GM21381 (cell line): ENCODE data around the gene CALML4.
"Not testable (repeated sequence)": the region's sequence is repeated elsewhere in the genome, so short reads cannot be mapped to it uniquely, and the experiment has no call there.

ENCODE experiments used
- ATAC-seq: cut with Tn5 transposase; IDR thresholded peaks from one replicate; pipeline ENCODE4 v1.9.1; 2021; ENCODE audit warnings: mild to moderate bottlenecking, moderate library complexity; ENCODE audit not compliant: unreplicated experiment

The CALML4 gene

DNA sequence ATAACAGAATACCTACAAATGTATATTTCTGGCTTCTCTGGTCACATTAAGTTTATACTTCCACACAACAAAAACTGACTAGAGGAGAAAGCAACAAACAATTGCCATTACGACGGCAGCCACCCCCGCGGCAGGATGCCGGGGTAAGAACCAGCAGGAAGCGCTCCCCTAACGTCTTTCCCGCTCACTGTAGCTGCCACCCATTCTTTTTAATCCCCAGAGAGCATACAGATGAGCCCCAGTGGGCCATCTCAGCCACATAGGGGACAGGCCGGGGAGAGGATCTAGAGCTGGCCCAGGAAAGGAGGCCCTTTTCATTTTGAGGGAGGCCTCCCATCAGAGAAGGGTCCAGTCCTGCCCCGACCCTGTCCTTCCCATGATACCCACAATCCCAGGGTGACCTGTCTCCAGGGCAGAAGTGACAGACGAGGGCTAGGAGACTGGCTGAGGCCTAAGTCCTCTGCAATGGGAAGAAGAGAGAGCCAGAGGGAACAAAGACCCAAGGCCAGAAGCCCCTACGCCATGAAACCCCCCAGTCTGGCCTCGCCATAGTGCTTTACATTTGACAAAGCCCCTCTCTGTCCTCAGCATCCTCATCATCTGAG is 3.6 kb upstream of the CALML4 start:
- ATAC-seq: no peak

DNA sequence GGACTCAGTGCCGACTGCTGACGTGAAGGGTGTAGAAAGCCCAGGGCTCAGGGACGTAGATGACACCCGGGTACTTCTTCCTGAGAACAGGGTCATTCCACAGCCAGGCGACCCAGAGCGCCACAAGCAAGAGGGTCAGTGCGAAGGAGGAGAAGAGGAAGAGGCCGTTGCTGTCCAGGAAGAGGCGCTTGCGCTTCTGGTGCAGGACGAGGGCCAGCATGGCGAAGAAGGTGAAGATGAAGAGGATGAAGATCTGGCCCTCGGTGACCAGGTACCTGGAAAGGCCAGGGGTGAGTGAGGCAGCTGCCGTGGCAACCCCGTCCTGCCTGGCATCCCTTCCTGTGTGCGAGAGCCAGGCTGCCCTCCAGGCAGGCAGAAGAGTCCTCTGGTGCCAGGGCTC is 3.0 kb upstream of the CALML4 start:
- no peak for ATAC-seq

DNA sequence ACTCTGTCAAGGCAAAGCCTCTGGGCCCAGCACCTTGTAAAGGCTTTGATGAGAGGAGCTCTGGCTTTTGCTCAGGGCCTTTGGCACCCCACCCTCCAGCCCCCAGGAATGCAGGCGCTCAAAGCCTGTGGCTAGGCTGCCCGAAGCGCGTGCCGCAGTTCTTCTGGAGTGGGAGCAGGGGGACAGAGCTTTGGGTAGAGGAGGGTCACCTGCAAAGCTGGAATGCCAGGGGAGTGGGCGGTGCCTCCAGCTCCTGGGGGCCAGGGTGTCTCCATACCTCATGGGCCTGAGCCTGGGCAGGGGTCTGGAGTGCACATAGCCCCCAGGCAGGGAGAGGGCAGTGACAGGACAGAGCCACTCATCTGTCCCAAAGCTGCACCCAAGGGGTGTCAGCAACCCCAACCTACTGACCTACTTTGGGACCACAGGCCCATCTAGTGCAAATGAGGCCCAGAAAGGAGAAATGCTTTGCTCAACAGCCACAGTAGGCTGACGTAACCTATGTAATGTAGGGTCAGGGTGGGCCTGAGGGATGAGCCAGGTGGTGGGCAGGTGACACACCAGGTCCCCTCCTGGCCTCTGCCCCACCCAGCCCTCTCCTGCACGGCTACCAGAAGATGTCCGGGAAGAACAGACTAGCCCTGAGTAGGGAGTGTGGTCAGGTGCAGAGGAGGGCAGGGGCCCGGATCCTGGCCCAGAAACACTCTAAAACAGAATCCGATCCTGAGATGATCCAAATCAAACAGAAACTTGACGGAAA is 2.2 kb upstream of the CALML4 start:
- ATAC-seq: no peak

DNA sequence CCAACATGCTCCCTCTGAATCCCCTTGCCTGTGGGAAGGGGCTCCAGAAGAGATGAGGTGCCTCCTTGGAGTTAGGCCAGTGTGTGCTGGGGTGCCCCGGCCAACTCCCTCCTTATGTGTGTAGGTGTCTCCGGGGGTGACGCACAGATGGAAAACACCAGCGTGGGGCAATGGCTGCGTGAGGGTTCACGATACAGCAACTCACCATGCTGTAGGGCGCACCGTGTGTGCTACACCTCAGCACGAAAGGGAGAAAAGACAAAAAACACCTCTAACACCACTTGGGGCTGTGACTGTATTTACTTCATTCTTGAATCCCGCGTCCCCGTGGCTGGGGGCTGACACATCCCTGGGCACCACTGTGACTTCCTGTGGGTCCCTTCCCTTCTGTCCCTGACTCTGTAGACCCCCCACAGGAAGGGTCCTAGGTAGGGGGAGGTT is 1.6 kb upstream of the CALML4 start:
- ATAC-seq: no peak

DNA sequence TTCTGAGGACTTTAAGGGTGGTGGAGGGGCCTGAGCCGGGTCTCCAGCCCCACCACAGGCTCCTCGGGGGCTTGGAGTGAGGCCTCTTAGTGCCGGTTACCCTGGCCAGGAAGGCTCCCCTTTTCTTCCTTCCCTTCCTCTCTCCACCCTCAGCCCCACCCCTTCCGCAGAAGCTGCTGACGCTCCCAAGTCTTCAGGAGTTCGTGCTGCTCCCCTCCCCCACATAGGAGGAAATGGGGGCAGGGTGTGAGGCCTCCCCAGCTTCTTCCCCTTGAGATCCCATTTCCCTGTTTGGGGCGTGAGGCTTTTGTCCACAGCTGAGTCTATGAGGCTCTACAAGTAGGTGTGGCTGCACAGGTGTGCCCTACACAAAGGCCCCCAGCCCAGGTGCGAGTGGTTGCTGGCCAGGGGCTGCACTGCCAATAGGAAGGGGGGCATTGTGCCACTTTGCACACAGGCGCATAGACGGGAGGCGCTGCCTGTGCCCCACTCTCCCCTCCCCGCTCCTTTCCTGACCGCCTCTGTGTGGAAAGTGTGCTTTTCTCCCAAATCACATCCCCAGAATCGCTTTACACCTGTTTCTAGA is 915 bp upstream of the CALML4 start:
- no peak for ATAC-seq

DNA sequence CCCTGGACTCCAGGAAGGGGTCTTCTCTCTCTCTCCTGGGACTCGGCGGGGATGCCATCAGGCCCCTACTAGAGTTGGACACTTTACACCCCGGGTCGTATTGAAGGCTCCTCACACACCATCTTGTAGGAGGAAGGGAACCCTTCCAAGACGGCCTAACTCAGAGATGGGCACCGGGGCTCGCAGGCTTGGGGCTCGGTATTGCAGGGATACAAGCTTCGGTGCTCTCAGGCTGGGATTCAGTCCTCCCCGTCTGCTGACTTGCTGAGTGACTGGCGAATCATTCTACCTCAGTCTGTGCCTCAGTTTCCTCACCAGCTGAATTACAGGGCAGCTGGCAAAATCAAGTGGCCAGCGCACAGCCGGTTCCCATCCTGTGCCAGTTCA is 419 bp upstream of the CALML4 start:
- ATAC-seq: no peak

DNA sequence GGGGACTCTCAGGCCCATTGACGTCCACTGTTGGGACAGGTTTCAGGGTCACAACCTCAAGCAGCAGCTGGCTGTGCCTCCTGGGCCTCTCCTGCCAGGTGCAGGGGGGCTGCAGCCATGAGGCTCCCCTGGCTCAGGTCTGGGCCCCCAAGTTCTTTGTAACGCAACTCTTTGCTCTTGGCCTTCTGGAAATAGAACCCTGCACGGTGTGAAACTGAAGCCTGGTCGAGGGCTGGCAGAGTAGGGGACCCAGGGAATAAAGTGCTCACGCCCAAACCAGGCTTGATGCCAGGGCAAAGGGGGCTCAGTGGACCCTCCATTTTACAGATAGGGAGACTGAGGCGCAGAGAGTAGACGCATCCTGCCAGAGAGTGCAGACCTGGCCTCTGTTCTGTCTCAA is 771 bp downstream of the CALML4 start:
- no peak for ATAC-seq

DNA sequence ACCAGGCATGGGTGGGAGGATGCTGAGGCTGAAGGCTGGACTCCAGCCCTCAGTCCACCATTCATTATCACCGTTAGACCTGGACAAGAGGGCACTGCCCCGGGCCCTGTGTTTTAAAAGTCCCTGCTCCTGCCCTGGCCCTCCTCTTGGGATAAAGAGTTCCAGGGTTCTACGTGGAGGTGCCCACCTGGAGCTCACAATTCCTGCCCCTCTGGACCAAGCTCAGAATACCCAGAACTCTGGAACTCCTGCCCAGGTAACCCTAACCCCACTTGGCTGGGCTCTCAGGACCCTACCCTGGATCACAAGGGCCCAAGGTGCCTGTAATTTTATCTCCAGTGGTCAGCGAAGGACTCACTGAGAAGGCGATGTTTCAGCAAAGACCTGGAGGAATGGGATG is 1.2 kb downstream of the CALML4 start:
- ATAC-seq: no peak

DNA sequence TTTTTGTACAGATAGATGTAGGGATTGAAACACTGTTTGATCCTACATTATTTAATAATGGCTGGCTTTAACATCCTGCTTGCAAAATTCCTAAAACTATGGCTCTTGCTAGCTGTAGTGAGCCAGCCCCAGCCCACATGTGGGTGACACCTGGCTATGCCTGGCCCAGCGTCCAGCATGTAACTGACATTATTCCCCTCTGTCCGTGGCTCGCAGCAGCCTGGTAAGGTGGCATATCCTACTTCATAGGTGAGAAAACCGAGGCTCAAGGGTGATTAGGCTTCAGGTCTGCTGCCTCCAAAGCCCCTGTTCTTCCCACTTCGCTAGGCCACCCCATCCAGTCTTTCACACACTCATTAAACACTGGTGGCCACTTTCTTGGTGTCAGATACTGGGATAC is 1.6 kb downstream of the CALML4 start:
- no peak for ATAC-seq

DNA sequence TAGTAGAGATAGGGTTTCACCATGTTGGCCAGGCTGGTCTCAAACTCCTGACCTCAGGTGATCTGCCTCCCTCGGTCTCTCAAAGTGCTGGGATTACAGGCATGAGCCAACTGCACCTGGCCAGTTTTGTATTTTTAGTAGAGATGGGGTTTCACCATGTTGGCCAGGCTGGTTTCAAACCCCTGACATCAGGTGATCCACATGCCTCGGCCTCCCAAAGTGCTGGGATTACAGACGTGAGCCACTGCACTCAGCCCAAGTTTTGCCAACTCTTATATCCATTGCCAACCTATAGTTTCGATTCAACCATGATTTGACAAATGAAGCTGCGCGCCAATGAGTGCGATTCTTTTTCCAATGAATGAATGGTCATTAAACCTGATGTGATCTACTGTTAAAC is 2.1 kb downstream of the CALML4 start:
- not testable (repeated sequence) for ATAC-seq

DNA sequence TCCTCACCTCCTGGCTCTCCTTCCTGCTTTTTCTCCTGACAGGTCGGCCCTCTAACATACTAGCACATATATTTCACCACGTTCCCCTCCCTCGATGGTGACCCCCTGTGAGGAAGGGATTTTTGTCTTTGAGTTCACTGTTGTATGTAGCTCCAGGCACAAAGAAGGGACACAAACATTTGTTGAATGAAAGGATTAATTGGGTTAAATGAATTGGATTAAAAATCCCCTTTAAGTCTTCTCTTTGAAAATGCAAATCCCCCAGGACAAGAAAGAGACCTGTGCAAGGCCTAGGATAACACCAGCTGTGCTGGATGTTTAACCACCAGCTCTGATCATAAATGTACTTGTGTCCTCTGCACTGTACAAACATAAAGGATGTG is 3.3 kb downstream of the CALML4 start:
- ATAC-seq: no peak

DNA sequence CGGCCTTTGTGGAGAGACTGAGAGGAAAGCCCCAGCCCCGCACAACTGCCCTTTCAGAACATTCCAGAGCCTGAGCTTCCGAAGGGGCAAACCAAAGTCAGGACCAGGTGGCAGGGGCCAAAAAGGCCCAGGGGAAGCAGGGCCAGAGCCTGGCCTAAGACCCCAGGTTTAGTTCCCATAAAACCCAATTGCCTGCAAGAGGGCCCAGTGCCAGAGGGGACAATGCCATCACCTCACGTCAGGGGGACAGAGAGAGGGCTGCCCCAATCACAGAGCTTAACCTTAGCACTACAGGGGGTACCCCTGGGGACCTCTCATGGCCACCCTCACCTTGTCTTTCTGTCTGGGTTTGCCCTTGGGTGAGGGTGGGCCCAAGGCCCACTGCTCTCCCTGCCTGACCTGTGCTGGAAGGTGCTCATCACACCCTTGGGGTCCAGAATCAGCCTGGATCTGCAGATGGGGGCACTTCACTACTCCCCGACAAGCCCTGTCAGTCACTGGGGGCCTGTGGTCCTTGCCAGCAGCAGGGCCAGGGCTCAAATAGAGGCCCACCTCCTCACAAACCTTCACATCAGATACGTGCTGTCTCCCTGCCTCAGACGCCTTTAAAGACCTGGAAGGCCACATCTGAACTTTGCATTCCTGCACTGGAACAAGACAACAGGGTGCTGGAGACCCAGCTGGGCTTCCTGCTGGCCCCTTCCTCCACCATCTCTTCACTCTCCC is 3.8 kb downstream of the CALML4 start:
- ATAC-seq: no peak

DNA sequence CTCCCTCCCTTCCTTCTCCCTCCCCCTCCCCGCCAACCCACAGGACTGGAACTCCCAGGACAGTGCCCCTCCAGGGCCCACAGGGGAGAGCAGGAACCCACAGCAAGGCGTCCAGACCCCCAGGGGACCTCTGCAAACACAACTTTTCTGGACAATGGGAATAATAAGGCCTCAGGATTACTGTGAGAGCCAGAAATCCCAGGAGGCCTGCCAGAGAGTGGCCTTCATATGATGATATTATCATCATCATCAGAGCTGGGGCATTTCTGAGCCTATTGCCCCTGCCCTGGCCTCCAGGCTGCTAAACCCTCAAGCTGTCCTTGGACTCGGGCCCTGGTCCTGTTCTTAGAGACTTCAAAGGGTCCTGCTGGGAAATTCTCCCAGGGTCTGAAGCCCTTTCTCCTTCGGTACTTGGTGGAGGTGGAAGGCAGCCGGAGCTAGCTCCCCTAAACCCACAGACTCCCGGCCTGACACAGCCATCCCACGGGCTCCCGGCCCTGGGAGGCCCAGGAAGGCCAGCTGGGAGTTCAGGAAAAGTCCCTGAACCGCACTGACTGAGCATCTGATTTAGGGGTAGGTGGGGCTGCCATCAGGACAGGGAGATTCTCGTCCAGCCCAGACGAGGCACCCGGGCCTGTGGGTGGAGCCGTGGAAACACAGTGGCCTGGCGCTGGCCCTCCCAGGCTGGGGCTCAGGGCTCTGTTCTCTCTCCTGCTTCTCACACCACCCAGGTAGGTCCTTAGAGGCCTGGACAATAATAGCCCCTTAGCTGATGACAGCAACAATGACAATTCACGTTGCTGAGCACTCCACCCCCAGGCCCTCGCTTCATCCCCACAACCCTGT is 4.9 kb downstream of the CALML4 start:
- ATAC-seq: no peak

DNA sequence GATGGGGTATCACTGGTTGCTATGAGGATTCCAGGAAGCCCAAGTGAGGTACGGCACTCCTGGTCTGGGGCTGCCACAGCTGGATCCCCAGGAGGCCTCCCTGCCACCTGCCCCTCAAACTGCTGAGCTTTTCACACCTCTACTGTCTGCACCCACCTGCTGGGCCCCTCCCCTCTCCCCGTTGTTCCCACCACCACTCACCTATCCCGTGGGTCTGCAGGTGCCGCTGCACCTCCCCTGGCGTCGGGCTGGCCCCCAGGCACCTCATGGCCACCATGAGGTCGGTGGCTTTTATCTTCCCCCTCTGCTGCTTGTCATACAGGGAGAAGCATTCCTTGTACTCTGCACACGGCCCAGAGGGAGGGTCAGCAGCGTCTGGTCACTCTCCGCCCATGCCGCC is 5.8 kb downstream of the CALML4 start:
- ATAC-seq: no peak

DNA sequence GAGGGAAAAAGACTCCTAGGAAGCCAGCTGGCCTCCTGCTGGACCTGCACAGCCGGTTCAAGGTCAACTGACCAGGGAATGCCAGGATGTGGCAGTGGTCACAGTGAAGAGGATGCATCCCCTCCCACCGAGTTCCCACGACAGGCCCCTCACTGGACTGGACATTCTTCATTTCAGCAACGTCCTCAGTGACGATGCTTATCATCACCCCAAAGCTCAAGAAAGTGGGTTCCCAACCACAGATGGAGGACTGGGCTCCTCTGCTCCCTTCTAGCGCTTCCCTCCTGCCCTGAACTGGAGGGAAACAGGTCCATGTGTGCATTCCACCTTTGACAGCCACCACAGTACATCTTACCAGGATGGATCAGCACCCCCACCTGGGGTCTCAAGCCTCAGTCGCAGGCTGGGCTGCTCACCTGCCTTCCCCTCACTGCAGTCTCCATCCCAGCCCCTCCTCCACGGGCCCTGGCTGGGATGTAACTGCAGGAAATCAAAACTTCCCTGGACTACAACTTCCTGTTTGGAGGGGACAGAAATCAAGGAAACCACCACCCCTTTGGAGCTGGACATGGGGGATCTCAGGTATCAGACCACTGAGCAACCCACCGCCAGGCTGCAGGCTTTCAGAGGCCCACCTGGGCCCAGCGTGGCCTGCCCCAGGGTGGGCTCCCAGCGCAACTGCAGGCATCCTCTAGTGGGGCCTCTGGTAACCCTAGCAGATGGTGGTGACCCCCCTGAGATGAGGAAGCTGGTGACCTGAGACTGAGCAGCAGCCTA is 7.3 kb downstream of the CALML4 start:
- no peak for ATAC-seq

DNA sequence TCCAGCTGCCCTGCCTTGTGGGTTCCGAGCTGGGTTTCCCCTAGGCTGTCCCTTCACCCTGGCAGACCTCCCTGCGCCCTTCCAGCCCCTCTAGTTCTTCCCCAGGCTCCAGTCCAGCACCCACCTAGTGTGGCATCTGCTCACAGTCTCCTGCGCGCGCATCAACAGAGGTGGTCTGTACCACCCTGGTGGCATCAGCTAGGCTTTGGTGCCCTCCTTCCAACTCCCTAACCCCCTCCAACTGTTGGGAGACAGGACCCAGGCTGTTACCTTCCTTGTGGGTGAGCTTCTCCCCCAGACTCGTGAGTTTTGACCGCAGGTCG is 8.0 kb downstream of the CALML4 start:
- no peak for ATAC-seq

DNA sequence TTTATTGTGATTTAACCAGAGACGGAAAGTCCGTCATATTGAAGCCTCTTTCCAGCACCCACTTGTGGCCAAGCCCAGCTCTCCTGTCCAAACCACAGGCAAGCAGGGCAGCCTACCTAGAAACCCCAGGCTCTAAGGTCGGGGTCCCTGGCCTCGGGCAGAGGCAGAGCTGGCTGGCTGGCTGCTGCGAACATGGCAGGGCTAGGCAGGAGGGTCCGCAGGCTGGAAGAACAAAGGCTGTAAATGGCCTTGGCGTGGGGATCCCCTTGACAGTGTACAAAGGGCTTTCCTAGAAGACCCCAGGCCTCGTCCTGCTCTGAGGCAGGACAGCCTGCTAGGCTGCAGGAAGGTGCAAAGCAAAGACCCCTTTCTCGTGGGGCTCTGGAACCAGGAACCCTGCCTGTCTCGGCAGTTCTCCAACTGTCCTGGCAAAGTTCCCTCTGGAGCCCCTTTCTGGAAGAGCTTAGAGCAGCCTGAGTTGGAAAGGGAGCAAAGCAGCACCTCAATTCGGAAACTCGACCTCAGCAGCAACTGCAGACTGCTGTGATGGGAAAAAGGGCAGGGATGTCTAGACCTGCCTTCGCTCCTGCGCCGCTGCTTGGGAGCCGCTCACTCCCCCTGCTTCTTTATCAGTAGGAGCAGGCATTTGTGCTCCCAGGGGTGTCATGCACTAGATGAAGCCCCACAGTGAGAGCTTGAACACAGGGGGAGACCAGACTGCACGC is 8.5 kb downstream of the CALML4 start:
- no peak for ATAC-seq

DNA sequence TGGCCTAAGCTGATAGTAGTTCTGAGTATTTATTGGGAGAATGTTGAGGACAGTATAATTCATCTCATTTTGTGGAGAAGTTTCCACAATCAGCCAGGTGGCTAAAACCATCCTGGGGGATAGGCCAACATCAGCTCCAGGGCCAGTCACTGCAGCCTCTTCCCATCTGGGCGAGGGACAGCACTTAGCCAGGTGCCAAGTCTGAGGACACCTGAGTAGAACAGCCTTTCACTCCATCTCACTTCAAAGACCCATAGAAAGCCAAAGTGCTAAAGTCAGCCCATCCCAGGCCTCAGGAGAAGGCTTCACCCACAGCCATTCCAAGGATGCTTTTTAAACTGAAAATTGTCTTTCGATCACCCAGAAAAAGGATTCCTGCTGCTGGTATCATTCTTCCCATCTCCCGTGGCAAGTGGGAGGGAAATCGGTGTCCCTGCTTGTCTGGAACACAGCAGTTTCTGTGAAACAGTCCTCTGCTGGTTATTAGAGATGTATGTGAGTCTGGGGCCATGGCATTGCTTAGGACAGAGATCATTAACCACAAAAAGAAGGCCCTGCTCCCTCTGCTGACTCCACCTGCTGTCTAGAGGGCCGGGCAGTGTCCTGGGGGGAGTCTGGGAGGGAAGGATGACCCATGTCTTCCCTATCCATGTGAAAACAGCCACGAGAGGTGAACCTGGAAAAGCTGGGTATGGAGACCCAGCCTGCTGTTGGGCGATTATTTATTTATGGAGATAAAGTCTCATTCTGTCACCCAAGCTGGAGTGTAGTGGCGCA is 9.6 kb downstream of the CALML4 start:
- no peak for ATAC-seq
